BJ (cell line): ENCODE measurements around the gene ADAMTS19. TPM values are rescaled to one million over a fixed set of nuclear protein-coding genes. Genes with fewer than 3 reads are reported as not detected.

Experiments used
- CTCF ChIA-PET: fragments of 350-600 bp; formaldehyde crosslinking; extraction: SDS; loops from one replicate; lab custom pipeline; 2021; ENCODE audit warnings: antibody characterized with exemption, inconsistent platforms; lab: Yijun Ruan, JAX
- POLR2A ChIA-PET: fragments of 300-600 bp; sonication (Branson Sonifier 250); formaldehyde crosslinking; extraction: SDS; loops from one replicate; lab custom pipeline; 2021; ENCODE audit warnings: antibody characterized with exemption; lab: Charles Lee
- DNase-seq: peaks from one replicate; pipeline ENCODE4 v3.0.0-alpha.2; 2011; ENCODE audit warnings: low read depth
- H3K27me3 ChIP-seq: 2 replicates; pipeline ENCODE4 v1.6.0; 2011; ENCODE audit warnings: low read length; ENCODE audit not compliant: control insufficient read depth, insufficient read depth
- H3K36me3 ChIP-seq: 2 replicates; pipeline ENCODE4 v1.5.1; 2011; ENCODE audit warnings: low read length; ENCODE audit not compliant: control insufficient read depth, insufficient read depth
- H3K4me3 ChIP-seq: 2 replicates; pipeline ENCODE4 v1.5.1; 2011; ENCODE audit warnings: low read depth, mild to moderate bottlenecking, control low read depth, low read length
- polyA plus RNA-seq: library from polyadenylated mRNA; depleted of rRNA; stranded (reverse); fragments of >200 nt; gene quantifications from 2 replicates; pipeline ENCODE4 v1.2.3, GENCODE V29; 2011
- TF ChIP-seq, protein P1 (sequence below): IDR thresholded peaks from 2 replicates; pipeline ENCODE4 v1.5.1; 2011; ENCODE audit warnings: low read depth, mild to moderate bottlenecking, control low read depth, inconsistent platforms, low read length, moderate library complexity; ENCODE audit not compliant: insufficient read depth

Gene ADAMTS19
- polyA plus RNA-seq, 1 experiment = 0.34 TPM

DNA sequence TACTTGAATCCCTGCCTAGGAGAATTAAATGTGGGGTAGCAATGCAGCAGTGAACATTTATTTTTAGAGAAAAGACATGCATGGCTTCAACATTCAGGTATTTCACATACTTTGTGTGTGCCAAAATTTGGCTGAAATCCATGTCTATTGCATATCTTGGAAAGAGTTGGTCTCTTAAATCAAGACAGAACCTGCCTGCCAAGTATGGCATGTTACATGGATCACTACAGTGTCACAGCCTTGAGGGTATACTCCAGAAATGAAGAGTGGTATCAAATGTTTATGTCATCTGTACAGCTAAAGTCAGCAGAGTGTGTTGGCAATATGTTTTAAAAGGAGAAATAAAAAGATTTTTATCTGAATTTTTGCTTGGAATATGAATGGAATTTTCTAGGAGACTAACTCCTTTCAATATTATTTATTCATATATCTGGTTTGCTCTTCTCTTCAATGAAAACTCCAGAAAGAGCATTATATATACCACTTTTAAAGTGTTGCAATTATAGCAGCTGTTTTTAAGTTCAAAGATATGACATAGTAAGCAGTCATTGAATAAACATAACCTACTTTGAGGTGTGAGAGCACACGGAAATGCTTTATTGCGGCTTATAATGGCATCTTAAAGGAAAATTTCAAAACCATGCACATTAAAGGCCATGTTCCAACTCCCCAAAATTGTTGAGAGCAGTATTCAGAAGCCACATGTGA lies 192.4 kb downstream of the ADAMTS19 start:
- TF ChIP-seq, protein P1, sequence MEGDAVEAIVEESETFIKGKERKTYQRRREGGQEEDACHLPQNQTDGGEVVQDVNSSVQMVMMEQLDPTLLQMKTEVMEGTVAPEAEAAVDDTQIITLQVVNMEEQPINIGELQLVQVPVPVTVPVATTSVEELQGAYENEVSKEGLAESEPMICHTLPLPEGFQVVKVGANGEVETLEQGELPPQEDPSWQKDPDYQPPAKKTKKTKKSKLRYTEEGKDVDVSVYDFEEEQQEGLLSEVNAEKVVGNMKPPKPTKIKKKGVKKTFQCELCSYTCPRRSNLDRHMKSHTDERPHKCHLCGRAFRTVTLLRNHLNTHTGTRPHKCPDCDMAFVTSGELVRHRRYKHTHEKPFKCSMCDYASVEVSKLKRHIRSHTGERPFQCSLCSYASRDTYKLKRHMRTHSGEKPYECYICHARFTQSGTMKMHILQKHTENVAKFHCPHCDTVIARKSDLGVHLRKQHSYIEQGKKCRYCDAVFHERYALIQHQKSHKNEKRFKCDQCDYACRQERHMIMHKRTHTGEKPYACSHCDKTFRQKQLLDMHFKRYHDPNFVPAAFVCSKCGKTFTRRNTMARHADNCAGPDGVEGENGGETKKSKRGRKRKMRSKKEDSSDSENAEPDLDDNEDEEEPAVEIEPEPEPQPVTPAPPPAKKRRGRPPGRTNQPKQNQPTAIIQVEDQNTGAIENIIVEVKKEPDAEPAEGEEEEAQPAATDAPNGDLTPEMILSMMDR = no peak
- H3K27me3 ChIP-seq = no peaks in the 10 kb centered on the region
- H3K4me3 ChIP-seq = no peak overlapping the region
- no peak for DNase-seq
- ChIA-PET CTCF (interaction anchor here (1.3 kb wide), 1 partner anchor 11 kb away, joined by 4 read pairs; no protein-coding TSS in a partner anchor), POLR2A (no interaction called here)
- no peaks in the 10 kb centered on the region for H3K36me3 ChIP-seq

DNA sequence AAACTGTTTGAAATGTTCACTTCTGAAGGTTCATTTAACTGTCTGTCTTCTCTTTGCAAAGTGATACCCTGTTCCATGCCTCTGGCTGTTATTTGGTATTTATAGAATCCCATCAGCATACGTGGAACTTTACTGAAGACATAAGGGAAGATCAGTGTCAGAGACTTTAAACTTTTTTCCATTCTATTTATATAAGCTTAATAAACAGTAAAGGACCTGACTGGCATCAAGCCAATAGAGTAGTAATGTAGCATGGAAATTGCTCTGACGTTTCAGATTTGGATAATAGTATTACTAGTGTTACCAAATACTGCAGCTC lies 192.9 kb downstream of the ADAMTS19 start:
- DNase-seq = no peak
- CTCF ChIA-PET = interaction anchor here (1.3 kb wide), 1 partner anchor 11 kb away, joined by 4 read pairs; no protein-coding TSS in a partner anchor

DNA sequence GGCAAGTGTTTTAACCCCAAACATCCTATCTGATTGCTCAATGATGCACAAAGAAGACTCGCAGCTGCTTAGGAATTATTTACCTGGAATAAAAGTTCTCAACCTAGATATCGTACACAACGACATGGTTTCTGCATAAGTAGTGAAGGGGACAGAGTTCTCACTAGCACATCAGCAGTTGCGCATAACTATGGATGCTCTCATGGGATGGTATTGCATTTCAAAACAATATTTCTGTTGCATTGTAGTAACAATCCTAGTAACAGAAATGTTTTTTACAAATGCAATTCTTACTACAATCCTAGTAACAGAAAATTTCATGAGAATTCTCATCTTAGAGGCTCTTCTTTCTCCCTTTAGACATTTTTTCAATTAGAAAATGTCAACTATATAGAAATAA lies 193.3 kb downstream of the ADAMTS19 start:
- CTCF ChIA-PET = interaction anchor here (1.3 kb wide), 1 partner anchor 10 kb away, joined by 4 read pairs; no protein-coding TSS in a partner anchor
- Histone ChIP-seq H3K36me3 (no peaks in the 10 kb centered on the region), H3K27me3 (no peaks in the 10 kb centered on the region), H3K4me3 (no peak overlapping the region)
- POLR2A ChIA-PET = no interaction called here
- TF ChIP-seq, protein P1 = no peak
- DNase-seq = no peak

More for the DNA sequence above, 192.9 kb downstream of the ADAMTS19 start:
- Histone ChIP-seq H3K4me3 (no peak overlapping the region), H3K27me3 (no peaks in the 10 kb centered on the region), H3K36me3 (no peaks in the 10 kb centered on the region)
- POLR2A ChIA-PET = no interaction called here
- TF ChIP-seq, protein P1 = no peak

DNA sequence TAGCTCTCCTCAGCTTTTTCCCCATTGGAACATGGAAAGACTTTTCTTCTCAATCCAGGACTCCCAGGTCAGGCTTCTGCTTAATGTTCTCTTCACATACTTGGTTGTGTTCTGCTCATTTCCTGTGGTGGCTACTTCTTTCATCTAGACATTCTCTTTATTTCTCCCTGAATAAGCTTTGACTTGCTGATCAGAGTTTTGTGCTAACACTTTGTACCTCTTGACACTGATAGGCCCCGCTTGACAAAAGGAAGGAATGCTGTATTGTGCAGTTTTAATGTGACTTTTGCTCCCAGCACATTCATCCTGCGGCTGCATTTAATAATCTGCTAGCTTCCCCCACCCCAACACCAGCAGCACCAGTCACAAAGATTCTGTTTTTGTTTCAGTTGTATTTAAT lies 196.9 kb downstream of the ADAMTS19 start:
- ChIA-PET CTCF (interaction anchor here (1.1 to 1.5 kb wide), 2 partner anchors 10 to 111 kb away, joined by 3 read pairs; no protein-coding TSS in a partner anchor), POLR2A (no interaction called here)

DNA sequence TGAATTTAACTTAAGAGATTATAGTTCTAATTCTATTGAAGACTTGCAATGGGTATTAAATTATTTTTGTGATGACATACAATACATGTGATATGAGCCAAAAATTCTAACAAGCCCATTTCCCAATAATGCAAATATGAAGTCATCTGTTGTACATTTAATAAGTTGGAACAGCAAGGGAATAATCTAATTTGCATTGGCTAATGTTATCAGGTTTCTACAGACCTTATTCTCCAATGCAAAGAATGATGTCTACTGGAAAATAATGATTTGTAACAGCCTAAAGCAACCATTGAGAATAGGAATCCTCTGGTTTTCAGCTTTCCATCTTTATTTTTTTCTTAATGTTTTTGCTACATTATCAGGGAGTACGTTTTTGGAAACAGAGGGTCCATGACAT lies 198.7 kb downstream of the ADAMTS19 start:
- Histone ChIP-seq H3K27me3 (no peaks in the 10 kb centered on the region), H3K36me3 (no peaks in the 10 kb centered on the region), H3K4me3 (no peak overlapping the region)
- POLR2A ChIA-PET = no interaction called here
- TF ChIP-seq, protein P1 = no peak
- CTCF ChIA-PET = no interaction called here
- DNase-seq = no peak

More for the DNA sequence above, 196.9 kb downstream of the ADAMTS19 start:
- Histone ChIP-seq H3K27me3 (no peaks in the 10 kb centered on the region), H3K36me3 (no peaks in the 10 kb centered on the region), H3K4me3 (no peak overlapping the region)
- no peak for DNase-seq
- TF ChIP-seq, protein P1 = no peak
